Calu3 (cell line): ENCODE results near the gene DNAJB2. TPM values are rescaled to one million over a fixed set of nuclear protein-coding genes. Genes with fewer than 3 reads are reported as not detected.

Experiments
- BruUV-seq: library from RNA; stranded (reverse); fragments of 400-500 nt; replicated peaks from 2 replicates; lab custom pipeline; 2021; lab: Mats Ljungman, UMichigan
- CTCF ChIA-PET: fragments of 300-600 bp; sonication (Branson Sonifier 250); formaldehyde crosslinking; loops from one replicate; lab custom pipeline; 2022; ENCODE audit warnings: antibody characterized with exemption; lab: Charles Lee
- DNase-seq: peaks from one replicate; pipeline ENCODE4 v3.0.0; 2022
- H3K27ac Mint-ChIP-seq: one replicate; pipeline ENCODE4 v1.8.0; 2022; ENCODE audit warnings: mixed read lengths; ENCODE audit not compliant: unreplicated experiment
- H3K27me3 Mint-ChIP-seq: one replicate; pipeline ENCODE4 v1.8.0; 2022; ENCODE audit warnings: mixed read lengths; ENCODE audit not compliant: unreplicated experiment
- H3K36me3 Mint-ChIP-seq: one replicate; pipeline ENCODE4 v1.8.0; 2022; ENCODE audit warnings: mild to moderate bottlenecking, moderate library complexity, mixed read lengths; ENCODE audit not compliant: insufficient read depth, unreplicated experiment
- H3K4me1 Mint-ChIP-seq: one replicate; pipeline ENCODE4 v1.8.0; 2022; ENCODE audit warnings: mild to moderate bottlenecking, low read depth, mixed read lengths; ENCODE audit not compliant: unreplicated experiment
- H3K4me3 Mint-ChIP-seq: one replicate; pipeline ENCODE4 v1.8.0; 2022; ENCODE audit warnings: mild to moderate bottlenecking, low read depth, moderate library complexity, mixed read lengths; ENCODE audit not compliant: unreplicated experiment
- H3K9me3 Mint-ChIP-seq: one replicate; pipeline ENCODE4 v1.8.0; 2022; ENCODE audit warnings: low read depth, mixed read lengths; ENCODE audit not compliant: unreplicated experiment
- CTCF ChIP-seq: fragments of 200-600 bp; IDR thresholded peaks from one replicate; pipeline ENCODE4 v1.8.0; 2022; ENCODE audit warnings: antibody characterized with exemption; ENCODE audit not compliant: unreplicated experiment
- intact Hi-C: fragments of 100-400 bp; cut with micrococcal nuclease; formaldehyde crosslinking; loops from one replicate; pipeline ENCODE4 v1.10.0; 2022; ENCODE audit not compliant: unreplicated experiment
- total RNA-seq: library from RNA; stranded (reverse); gene quantifications from 2 replicates; pipeline ENCODE4 v1.2.3, GENCODE V29; 2022

Gene DNAJB2
- total RNA-seq, 1 experiment from 2014 or later, result 68.2 TPM

GRCh38 chr2:219314804-219315468, 35.8 kb downstream of the DNAJB2 start:
- TF ChIP-seq CTCF, result no peak
- intact Hi-C loops, result no loop called here
- no peak overlapping the region for H3K27ac Mint-ChIP-seq
- H3K4me1 Mint-ChIP-seq, result no peaks in the 10 kb centered on the region
- H3K9me3 Mint-ChIP-seq, result no peaks in the 10 kb centered on the region
- peaks cover 38% of the 10 kb centered on the region for H3K27me3 Mint-ChIP-seq
- BruUV-seq, result no TSS peak
- no peak overlapping the region for H3K4me3 Mint-ChIP-seq
- H3K36me3 Mint-ChIP-seq, result no peaks in the 10 kb centered on the region
- CTCF ChIA-PET, result interaction anchor here (0.6 kb wide), 1 partner anchor 371 kb away, joined by 3 read pairs; no protein-coding TSS in a partner anchor
- DNase-seq, result no peak

DNA sequence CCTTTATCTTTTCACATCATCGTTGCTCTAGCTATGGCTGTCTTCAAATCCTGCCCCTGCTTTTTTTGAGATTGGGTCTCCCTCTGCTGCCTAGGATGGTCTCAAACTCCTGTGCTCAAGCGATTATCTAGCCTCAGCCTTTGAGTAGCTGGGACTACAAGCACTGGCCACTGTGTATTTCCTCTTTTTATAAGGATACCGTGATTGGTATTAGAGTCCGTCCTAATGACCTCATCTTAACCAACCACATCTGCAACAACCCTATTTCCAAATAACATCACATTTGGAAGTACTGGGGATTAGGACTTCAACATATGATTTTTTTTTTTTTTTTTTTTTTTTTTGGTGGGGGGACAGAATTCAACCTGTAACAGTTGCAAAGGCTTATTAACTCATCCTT, 44.3 kb downstream of the DNAJB2 start:
- no TSS peak for BruUV-seq
- no peaks in the 10 kb centered on the region for H3K4me1 Mint-ChIP-seq
- no peaks in the 10 kb centered on the region for H3K9me3 Mint-ChIP-seq
- no peaks in the 10 kb centered on the region for H3K36me3 Mint-ChIP-seq
- peaks cover 67% of the 10 kb centered on the region for H3K27me3 Mint-ChIP-seq
- intact Hi-C loops, result no loop called here
- no peak overlapping the region for H3K27ac Mint-ChIP-seq
- H3K4me3 Mint-ChIP-seq, result no peak overlapping the region
- TF ChIP-seq CTCF, result no peak
- no peak for DNase-seq
- CTCF ChIA-PET, result no interaction called here

DNA sequence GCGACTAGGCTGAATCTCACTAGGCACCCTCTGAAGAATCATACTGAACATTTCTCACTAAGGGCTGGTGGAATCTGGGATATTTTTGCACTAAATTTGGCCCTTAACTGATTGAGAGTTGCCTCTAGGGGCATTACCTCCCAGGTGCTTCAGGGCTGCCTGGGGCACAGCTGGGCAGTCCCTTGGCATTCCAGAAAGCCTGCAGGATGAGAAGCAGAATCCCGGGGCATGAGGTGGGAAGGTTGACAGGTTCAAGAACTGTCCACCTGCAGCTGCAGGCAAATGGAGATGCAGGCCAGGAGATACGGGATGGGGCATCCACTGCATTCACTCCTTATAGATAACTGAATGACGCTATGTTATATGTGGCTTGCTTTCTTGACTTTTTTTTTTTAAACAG, 46.0 kb downstream of the DNAJB2 start:
- intact Hi-C loops, result no loop called here
- BruUV-seq, result no TSS peak
- Mint-ChIP-seq H3K36me3 (no peaks in the 10 kb centered on the region), H3K4me1 (no peaks in the 10 kb centered on the region), H3K9me3 (no peaks in the 10 kb centered on the region), H3K4me3 (no peak overlapping the region), H3K27ac (no peak overlapping the region), H3K27me3 (peaks cover 84% of the 10 kb centered on the region)
- CTCF ChIA-PET, result no interaction called here
- no peak for TF ChIP-seq CTCF
- no peak for DNase-seq

DNA sequence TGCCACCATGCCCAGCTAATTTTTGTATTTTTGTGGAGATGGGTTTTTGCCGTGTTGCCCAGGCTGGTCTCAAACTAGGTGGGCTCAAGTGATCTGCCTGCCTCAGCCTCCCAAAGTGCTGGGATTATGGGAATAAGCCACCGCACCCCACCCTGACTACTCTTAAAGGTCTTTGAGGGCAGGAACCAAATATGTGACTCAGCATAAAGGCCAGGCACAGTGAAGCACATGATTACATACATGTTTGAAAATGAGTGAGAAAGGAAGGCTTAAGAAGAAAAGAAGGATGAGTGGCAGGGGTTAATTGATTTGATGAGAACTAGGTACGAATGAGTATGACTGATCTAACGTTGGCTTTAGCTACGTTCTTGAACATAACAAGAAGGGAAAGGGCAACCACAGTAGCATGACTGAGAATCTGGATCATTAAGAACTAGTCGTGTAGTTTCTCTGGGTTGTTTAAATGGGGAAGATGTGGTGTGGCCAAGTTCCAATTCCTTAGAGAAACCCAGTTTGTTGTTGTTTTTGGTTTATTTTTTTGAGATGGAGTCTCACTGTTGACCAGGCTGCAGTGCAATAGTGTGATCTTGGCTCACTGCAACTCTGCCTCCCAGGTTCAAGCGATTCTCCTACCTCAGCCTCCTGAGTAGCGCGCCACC, 46.6 kb downstream of the DNAJB2 start:
- H3K4me1 Mint-ChIP-seq, result no peaks in the 10 kb centered on the region
- intact Hi-C loops, result no loop called here
- no TSS peak for BruUV-seq
- H3K27me3 Mint-ChIP-seq, result peaks cover 91% of the 10 kb centered on the region
- no peaks in the 10 kb centered on the region for H3K36me3 Mint-ChIP-seq
- no peak overlapping the region for H3K4me3 Mint-ChIP-seq
- H3K9me3 Mint-ChIP-seq, result no peaks in the 10 kb centered on the region
- CTCF ChIA-PET, result no interaction called here
- DNase-seq, result no peak
- no peak overlapping the region for H3K27ac Mint-ChIP-seq
- no peak for TF ChIP-seq CTCF
